ENCODE data around the gene TAB2. TPM values are rescaled to one million over a fixed set of nuclear protein-coding genes. Genes with fewer than 3 reads are reported as not detected.
"Not testable (repeated sequence)": the region's sequence is repeated elsewhere in the genome, so short reads cannot be mapped to it uniquely, and the experiment has no call there.

TAB2 gene
- total and polyA plus RNA-seq, 2 of the 8 experiments (the other 6 are each of a cell fraction or from before 2014, with no cell fraction given): 40.4 to 63.0 TPM

DNA sequence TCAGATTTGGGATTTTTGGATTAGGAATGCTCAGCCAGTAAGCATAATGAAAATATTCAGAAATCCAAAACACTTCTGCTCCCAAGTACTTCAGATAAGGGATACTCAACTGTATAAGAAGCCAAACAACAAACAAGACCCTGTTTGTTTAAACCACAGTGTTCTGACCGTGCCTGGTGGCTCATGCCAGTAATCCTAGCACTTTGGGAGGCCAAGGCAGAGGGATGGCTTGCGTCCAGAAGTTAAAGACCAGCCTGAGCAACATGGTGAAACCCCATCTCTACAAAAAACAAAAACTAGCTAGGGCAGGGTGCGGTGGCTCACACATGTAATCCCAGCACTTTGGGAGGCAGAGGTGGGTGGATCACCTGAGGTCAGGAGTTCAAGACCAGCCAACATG lies 142.7 kb downstream of the TAB2 start:
- not testable (repeated sequence) for DNase-seq (ENCODE audit: low read depth in 1 of 2, low spot score in 2 of 2)
- CTCF ChIA-PET (ENCODE audit: partially characterized antibody): interaction anchor here (1.5 to 1.9 kb wide), 2 partner anchors 57 to 378 kb away, joined by 4 to 5 read pairs; no protein-coding TSS in a partner anchor

More for the DNA sequence above, 142.7 kb downstream of the TAB2 start:
- H3K18ac ChIP-seq (ENCODE audit: extremely low read depth, low read length); H3K4me1 ChIP-seq (replicated peaks in 1 of 4; ENCODE audit: control insufficient read depth in 3 of 4, insufficient read depth in 4 of 4, low read length in 3 of 4); H3K23ac ChIP-seq (ENCODE audit: insufficient read length); H3K4ac ChIP-seq (replicated peaks; ENCODE audit: insufficient read length, low read depth, low read length); H4K20me1 ChIP-seq (replicated peaks in 1 of 2; ENCODE audit: control insufficient read depth in 1 of 2, insufficient read depth in 2 of 2, low read length in 2 of 2); H3K27me3 ChIP-seq (replicated peaks in 1 of 4; ENCODE audit: control insufficient read depth in 3 of 4, extremely low read depth in 1 of 4, insufficient read depth in 3 of 4, low read length in 3 of 4); H4K8ac ChIP-seq (ENCODE audit: extremely low read depth, insufficient read depth, low read length); H2BK5ac ChIP-seq (ENCODE audit: low read depth, low read length); H3K4me2 ChIP-seq (ENCODE audit: insufficient read depth in 1 of 2, low read depth in 2 of 2, low read length in 2 of 2); H2BK15ac ChIP-seq (ENCODE audit: low read length); H4K91ac ChIP-seq (replicated peaks; ENCODE audit: insufficient read length, low read length); H2BK12ac ChIP-seq (ENCODE audit: low read depth, low read length); H3K79me1 ChIP-seq (ENCODE audit: low read depth, low read length); H3K4me3 ChIP-seq (ENCODE audit: extremely low read depth in 1 of 4, insufficient read depth in 2 of 4, low read depth in 3 of 4, low read length in 4 of 4); H4K5ac ChIP-seq (ENCODE audit: insufficient read length, low read depth, low read length); POLR2A ChIA-PET (ENCODE audit: partially characterized antibody); H3K79me2 ChIP-seq (ENCODE audit: control insufficient read depth in 1 of 2, insufficient read depth in 2 of 2, low read length in 2 of 2); H3K14ac ChIP-seq (ENCODE audit: insufficient read length); FAIRE-seq; H2BK120ac ChIP-seq (replicated peaks; ENCODE audit: low read depth, low read length); H2AFZ ChIP-seq (ENCODE audit: low read length); H3K36me3 ChIP-seq (ENCODE audit: control insufficient read depth in 2 of 4, insufficient read depth in 4 of 4, low read length in 3 of 4); H3K56ac ChIP-seq (replicated peaks; ENCODE audit: insufficient read length, low read depth, low read length); H3K9ac ChIP-seq (replicated peaks in 1 of 4; ENCODE audit: extremely low read depth in 1 of 4, low read depth in 3 of 4, low read length in 3 of 4); H3K27ac ChIP-seq (ENCODE audit: low read depth, low read length); H2AK5ac ChIP-seq (ENCODE audit: low read depth, low read length); H2BK20ac ChIP-seq (ENCODE audit: low read length); H3K23me2 ChIP-seq (ENCODE audit: low read depth, low read length); H3K9me3 ChIP-seq (ENCODE audit: insufficient read depth in 2 of 2, low read depth in 1 of 2, low read length in 1 of 2): not testable (repeated sequence)
- WGBS, 2 experiments (ENCODE audit: extremely low coverage in 1 of 2, insufficient coverage in 1 of 2, insufficient read length in 1 of 2, insufficient replicate concordance in 2 of 2, low coverage in 1 of 2, low lambda C conversion rate in 2 of 2, missing lambda C conversion rate in 1 of 2): 84% methylated on average over 3 of the region's 3 CpGs; no CpG with 5 or more reads in 1 of the 2 experiments

Small RNA genes lying within 50 kb of the gene (small RNA-seq; reads per million reads assigned to genes)
- not detected for gene RN7SL234P (ENCODE audit: insufficient read depth)

Other genes starting within 250 kb of the TAB2 start
- 1.0 and 1.3 TPM in 2 replicates for gene SUMO4, start 82.5 kb downstream of the TAB2 start, total RNA-seq (2021; fragmentation: NEBNext Ultra II Directional; extraction: Animal tissue kit (Norgen Biotek cat#: 25700))
- 0.09 TPM in 1 of 2 replicates, not detected in the other for gene SUMO4, start 82.5 kb downstream of the TAB2 start, polyA plus RNA-seq (2011; rRNA removed)
- 0.07 and 0.08 TPM in 2 replicates for gene ZC3H12D, start 167.3 kb downstream of the TAB2 start, total RNA-seq (2021; fragmentation: NEBNext Ultra II Directional; extraction: Animal tissue kit (Norgen Biotek cat#: 25700))
- gene ZC3H12D, start 167.3 kb downstream of the TAB2 start, polyA plus RNA-seq (2011; rRNA removed): 0.05 TPM in 2 replicates
- 33.2 TPM in 2 replicates for gene PPIL4, start 228.3 kb downstream of the TAB2 start, total RNA-seq (2021; fragmentation: NEBNext Ultra II Directional; extraction: Animal tissue kit (Norgen Biotek cat#: 25700))
- 1.1 and 2.0 TPM in 2 replicates for gene PPIL4, start 228.3 kb downstream of the TAB2 start, polyA plus RNA-seq (2011; rRNA removed)
- gene GINM1, start 248.7 kb downstream of the TAB2 start, total RNA-seq (2021; fragmentation: NEBNext Ultra II Directional; extraction: Animal tissue kit (Norgen Biotek cat#: 25700)): 21.6 and 24.0 TPM in 2 replicates
- 4.0 and 5.1 TPM in 2 replicates for gene GINM1, start 248.7 kb downstream of the TAB2 start, polyA plus RNA-seq (2011; rRNA removed)